KMS-11 (cell line): ENCODE data around the gene RECQL5.

Source experiments
- H2AFZ ChIP-seq: fragments of 200-600 bp; sonication (generic); 2 replicates; pipeline ENCODE4 v1.6.1; 2016; ENCODE audit warnings: antibody characterized with exemption, mixed run types, low read depth
- H3K27ac ChIP-seq: fragments of 200-600 bp; sonication (generic); 2 replicates; pipeline ENCODE4 v1.6.1; 2016; ENCODE audit warnings: mild to moderate bottlenecking, mixed run types
- H3K27me3 ChIP-seq: fragments of 200-600 bp; sonication (generic); 2 replicates; pipeline ENCODE4 v1.6.1; 2017; ENCODE audit warnings: mild to moderate bottlenecking, low read depth, mixed run types, moderate library complexity; ENCODE audit not compliant: insufficient read depth
- H3K36me3 ChIP-seq: fragments of 200-600 bp; sonication (generic); 2 replicates; pipeline ENCODE4 v1.6.1; 2017; ENCODE audit warnings: mild to moderate bottlenecking, mixed run types; ENCODE audit not compliant: insufficient read depth
- H3K4me1 ChIP-seq: fragments of 200-600 bp; sonication (generic); 2 replicates; pipeline ENCODE4 v1.6.1; 2016; ENCODE audit warnings: mild to moderate bottlenecking, low read depth, mixed run types; ENCODE audit not compliant: poor library complexity, severe bottlenecking
- H3K4me2 ChIP-seq: fragments of 200-600 bp; sonication (generic); 2 replicates; pipeline ENCODE4 v1.7.0; 2016; ENCODE audit warnings: mild to moderate bottlenecking, mixed run types
- H3K4me3 ChIP-seq: fragments of 200-600 bp; sonication (generic); IDR thresholded peaks from 2 replicates; pipeline ENCODE4 v1.6.1; 2017; ENCODE audit warnings: low read depth, low read length, mixed read lengths; ENCODE audit not compliant: insufficient read depth
- H3K79me2 ChIP-seq: fragments of 200-600 bp; sonication (generic); 2 replicates; pipeline ENCODE4 v1.6.1; 2016; ENCODE audit warnings: low read depth, mixed run types; ENCODE audit not compliant: insufficient read depth
- H3K9ac ChIP-seq: fragments of 200-600 bp; sonication (generic); 2 replicates; pipeline ENCODE4 v1.6.1; 2016; ENCODE audit warnings: mild to moderate bottlenecking, mixed run types
- H4K20me1 ChIP-seq: fragments of 200-600 bp; sonication (generic); 2 replicates; pipeline ENCODE4 v1.6.1; 2016; ENCODE audit warnings: mild to moderate bottlenecking, mixed run types; ENCODE audit not compliant: insufficient read depth
- TF ChIP-seq, protein P1 (sequence below): fragments of 200-600 bp; sonication (generic); conservative IDR thresholded peaks from 2 replicates; pipeline ENCODE4 v1.6.1; 2017; ENCODE audit warnings: low read depth, mild to moderate bottlenecking, antibody characterized with exemption, low read length, moderate library complexity, mixed read lengths

Gene RECQL5

DNA sequence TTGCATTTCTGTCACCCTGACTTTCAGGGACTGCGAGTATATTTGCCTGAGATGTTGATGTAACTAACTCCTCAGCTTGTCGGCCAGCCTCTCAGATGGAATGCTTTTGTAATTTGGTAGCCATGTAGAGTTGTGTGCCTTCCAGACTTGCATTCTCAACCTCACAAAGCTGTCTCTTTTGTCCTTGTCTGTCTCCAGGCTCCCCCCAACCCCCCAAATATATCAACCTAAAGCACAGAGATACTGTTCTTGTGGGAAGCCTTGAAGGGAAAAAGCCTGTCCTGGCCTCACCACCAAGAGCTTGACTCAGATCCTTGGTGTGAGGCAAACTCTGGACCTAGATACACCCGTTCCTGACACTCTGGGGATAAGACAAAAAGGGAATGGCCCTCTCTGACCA is 18.5 kb upstream of the RECQL5 start:
- Histone ChIP-seq H4K20me1 (peaks cover 13% of the 10 kb centered on the region; the same call in 1 of the 2 replicates), H3K4me3 (no peak overlapping the region), H3K4me2 (no peak overlapping the region), H3K36me3 (no peaks in the 10 kb centered on the region), H3K27ac (no peak overlapping the region), H3K9ac (no peak overlapping the region), H3K4me1 (no peaks in the 10 kb centered on the region), H3K27me3 (no peaks in the 10 kb centered on the region), H3K79me2 (peaks cover 48% of the 10 kb centered on the region; the same call in 1 of the 2 replicates), H2AFZ (no peak overlapping the region)
- TF ChIP-seq, protein P1, sequence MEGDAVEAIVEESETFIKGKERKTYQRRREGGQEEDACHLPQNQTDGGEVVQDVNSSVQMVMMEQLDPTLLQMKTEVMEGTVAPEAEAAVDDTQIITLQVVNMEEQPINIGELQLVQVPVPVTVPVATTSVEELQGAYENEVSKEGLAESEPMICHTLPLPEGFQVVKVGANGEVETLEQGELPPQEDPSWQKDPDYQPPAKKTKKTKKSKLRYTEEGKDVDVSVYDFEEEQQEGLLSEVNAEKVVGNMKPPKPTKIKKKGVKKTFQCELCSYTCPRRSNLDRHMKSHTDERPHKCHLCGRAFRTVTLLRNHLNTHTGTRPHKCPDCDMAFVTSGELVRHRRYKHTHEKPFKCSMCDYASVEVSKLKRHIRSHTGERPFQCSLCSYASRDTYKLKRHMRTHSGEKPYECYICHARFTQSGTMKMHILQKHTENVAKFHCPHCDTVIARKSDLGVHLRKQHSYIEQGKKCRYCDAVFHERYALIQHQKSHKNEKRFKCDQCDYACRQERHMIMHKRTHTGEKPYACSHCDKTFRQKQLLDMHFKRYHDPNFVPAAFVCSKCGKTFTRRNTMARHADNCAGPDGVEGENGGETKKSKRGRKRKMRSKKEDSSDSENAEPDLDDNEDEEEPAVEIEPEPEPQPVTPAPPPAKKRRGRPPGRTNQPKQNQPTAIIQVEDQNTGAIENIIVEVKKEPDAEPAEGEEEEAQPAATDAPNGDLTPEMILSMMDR: no peak

DNA sequence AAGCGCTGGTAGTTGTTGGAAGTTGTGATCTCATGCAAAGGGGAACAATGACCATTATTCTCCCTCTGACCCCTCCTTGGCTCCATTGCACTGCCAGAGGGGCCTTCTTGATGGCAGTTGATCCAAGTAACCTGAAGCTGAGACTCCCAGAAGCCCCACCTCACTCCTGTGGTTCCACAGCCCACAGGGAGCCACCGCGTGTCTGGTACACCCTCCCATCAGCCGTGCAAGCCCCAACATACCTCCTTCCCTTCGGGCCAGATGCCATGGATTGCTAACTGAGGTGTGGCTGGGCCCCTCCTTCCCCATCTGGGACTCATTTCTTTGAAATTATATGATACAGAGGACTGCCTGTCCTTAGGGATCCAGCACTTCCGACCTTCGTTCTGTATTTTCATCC is 18.0 kb upstream of the RECQL5 start:
- H3K4me1 ChIP-seq: no peaks in the 10 kb centered on the region
- H3K36me3 ChIP-seq: no peaks in the 10 kb centered on the region
- H4K20me1 ChIP-seq: peaks cover 13% of the 10 kb centered on the region; the same call in 1 of the 2 replicates
- H3K4me2 ChIP-seq: no peak overlapping the region
- no peak overlapping the region for H3K27ac ChIP-seq
- H3K9ac ChIP-seq: no peak overlapping the region
- H2AFZ ChIP-seq: no peak overlapping the region
- TF ChIP-seq, protein P1: no peak
- H3K79me2 ChIP-seq: peaks cover 45% of the 10 kb centered on the region; the same call in 1 of the 2 replicates
- H3K27me3 ChIP-seq: no peaks in the 10 kb centered on the region
- no peak overlapping the region for H3K4me3 ChIP-seq

DNA sequence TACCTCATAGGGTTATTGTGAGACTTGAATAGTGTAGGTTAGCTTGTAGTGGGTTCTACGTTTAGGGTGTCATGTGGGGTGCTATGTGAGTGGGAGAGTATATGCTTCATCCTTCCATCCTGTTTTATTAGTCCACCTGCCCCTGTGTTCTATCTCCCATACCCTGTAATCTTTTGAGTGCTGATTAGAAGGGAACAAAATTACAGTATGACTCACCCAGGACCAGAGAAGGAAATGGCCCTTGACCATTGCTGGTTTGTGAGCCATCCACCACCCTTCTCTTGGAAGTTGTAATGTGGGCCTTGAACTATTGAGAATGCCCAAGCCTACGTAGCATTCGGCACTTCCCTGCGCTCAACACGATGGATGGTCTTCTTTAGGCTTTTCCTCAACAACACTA is 17.3 kb upstream of the RECQL5 start:
- Histone ChIP-seq H3K27me3 (no peaks in the 10 kb centered on the region), H3K4me3 (no peak overlapping the region), H4K20me1 (peaks cover 13% of the 10 kb centered on the region; the same call in 1 of the 2 replicates), H3K36me3 (no peaks in the 10 kb centered on the region), H3K9ac (no peak overlapping the region), H2AFZ (no peak overlapping the region), H3K27ac (no peak overlapping the region), H3K4me1 (no peaks in the 10 kb centered on the region), H3K79me2 (peaks cover 45% of the 10 kb centered on the region; the same call in 1 of the 2 replicates), H3K4me2 (no peak overlapping the region)
- TF ChIP-seq, protein P1: no peak

DNA sequence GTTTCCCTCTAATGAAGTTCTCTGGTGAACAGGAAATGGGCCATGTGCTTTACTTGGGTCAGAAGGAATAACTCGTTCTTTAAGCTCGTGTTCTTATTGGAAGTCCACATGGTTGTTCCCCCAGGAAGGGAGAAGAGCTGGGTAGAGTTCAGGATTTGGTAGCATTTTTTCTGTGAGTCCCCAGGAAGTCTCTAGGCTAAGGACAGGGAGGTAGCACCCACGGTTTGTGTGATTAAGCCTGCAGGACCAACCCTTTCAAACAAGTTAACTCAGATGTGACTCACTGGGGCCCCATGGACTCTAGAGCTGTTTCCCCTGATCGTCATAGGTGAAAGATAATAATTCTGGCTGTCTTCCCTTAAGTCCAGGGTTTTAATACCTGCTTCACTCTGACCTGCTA is 16.6 kb upstream of the RECQL5 start:
- Histone ChIP-seq H3K27me3 (no peaks in the 10 kb centered on the region), H3K4me3 (no peak overlapping the region), H2AFZ (no peak overlapping the region), H3K79me2 (peaks cover 45% of the 10 kb centered on the region; the same call in 1 of the 2 replicates), H3K36me3 (no peaks in the 10 kb centered on the region), H4K20me1 (peaks cover 12% of the 10 kb centered on the region; the same call in 1 of the 2 replicates), H3K4me2 (no peak overlapping the region), H3K4me1 (no peaks in the 10 kb centered on the region), H3K27ac (no peak overlapping the region), H3K9ac (no peak overlapping the region)
- TF ChIP-seq, protein P1: no peak
